Uterus (tissue), 2 donors: ENCODE measurements around the gene SLC35A4.

Source experiments
- CTCF ChIP-seq, 4 experiments: fragments of 200-600 bp in 2 of 4; fragments of 450-650 bp in 2 of 4; sonication (generic) in 2 of 4; IDR thresholded peaks; one replicate each; pipeline ENCODE4 v1.5.1; 2016 to 2019; ENCODE audit warnings: antibody characterized with exemption in 4 of 4, mild to moderate bottlenecking in 2 of 4, moderate library complexity in 1 of 4
- POLR2A ChIP-seq, 2 donors: fragments of 450-650 bp; IDR thresholded peaks; one replicate each; pipeline ENCODE4 v1.6.1; 2016; ENCODE audit warnings: antibody characterized with exemption in 2 of 2, mild to moderate bottlenecking in 1 of 2, moderate library complexity in 1 of 2

GRCh38 chr5:140611020-140611521 is 46.4 kb downstream of the SLC35A4 start:
- TF ChIP-seq CTCF (IDR thresholded peaks at IDR 0.05) (no peak), POLR2A (IDR thresholded peaks at IDR 0.05) (no peak)
